SH-SY5Y (cell line): Measurements from ENCODE around the gene CCSER1.

Experiments
- GATA2 ChIP-seq: IDR thresholded peaks from 2 replicates; pipeline ENCODE4 v1.6.1; 2011; ENCODE audit warnings: mild to moderate bottlenecking, low read depth, low read length
- GATA3 ChIP-seq: IDR thresholded peaks from 2 replicates; pipeline ENCODE4 v1.6.1; 2011; ENCODE audit warnings: low read depth, mild to moderate bottlenecking, low read length, moderate library complexity

GRCh38 chr4:90643156-90643555 is 516.0 kb downstream of the CCSER1 start:
- no peak for TF ChIP-seq GATA2
- TF ChIP-seq GATA3, result no peak
